Stimulated activated CD4-positive, alpha-beta T cell treated with anti-CD3 and anti-CD28 coated beads, Interleukin-1b, Interleukin-23, amount 100 ng/mL, for 24 hours (primary cell): ENCODE data around the gene MACF1.
"Not testable (repeated sequence)": the region's sequence is repeated elsewhere in the genome, so short reads cannot be mapped to it uniquely, and the experiment has no call there.

ENCODE experiments used
- DNase-seq, 4 experiments: peaks; one replicate each; pipeline ENCODE4 v3.0.0-alpha.2; 2020; ENCODE audit warnings: low read depth in 4 of 4, low spot score in 1 of 4

The MACF1 gene

GRCh38 chr1:39177706-39178105, 26.8 kb upstream of the MACF1 start:
- DNase-seq: no peak

GRCh38 chr1:39178541-39179431, 25.7 kb upstream of the MACF1 start:
- no peak for DNase-seq

GRCh38 chr1:39181311-39181710, 23.2 kb upstream of the MACF1 start:
- DNase-seq: no peak

GRCh38 chr1:39182804-39183203, 21.7 kb upstream of the MACF1 start:
- no peak for DNase-seq

- peak in 3 of 4 experiments; percentile 50 to 77 (median 64) for DNase-seq
Observed at GRCh38 chr1:39183503-39184353, 20.8 kb upstream of the MACF1 start.

GRCh38 chr1:39184354-39184818, 20.1 kb upstream of the MACF1 start:
- no peak for DNase-seq

- no peak for DNase-seq
Observed at GRCh38 chr1:39187275-39188046, 17.0 kb upstream of the MACF1 start.

- DNase-seq: no peak
Observed at GRCh38 chr1:39189592-39190041, 14.9 kb upstream of the MACF1 start.

- no peak for DNase-seq
Observed at GRCh38 chr1:39190096-39190495, 14.4 kb upstream of the MACF1 start.

- no peak for DNase-seq
Observed at GRCh38 chr1:39194398-39195051, 10.0 kb upstream of the MACF1 start.

GRCh38 chr1:39195166-39196111, 9.1 kb upstream of the MACF1 start:
- DNase-seq: no peak

GRCh38 chr1:39196244-39197215, 8.0 kb upstream of the MACF1 start:
- no peak for DNase-seq

- DNase-seq: no peak
Observed at GRCh38 chr1:39199593-39199992, 4.9 kb upstream of the MACF1 start.

GRCh38 chr1:39205102-39205780, 746 bp downstream of the MACF1 start:
- peak in 2 of 4 experiments; percentile 51 to 68 for DNase-seq

- no peak for DNase-seq
Observed at GRCh38 chr1:39205781-39206464, 1.4 kb downstream of the MACF1 start.

GRCh38 chr1:39208360-39208759, 3.9 kb downstream of the MACF1 start:
- DNase-seq: not testable (repeated sequence)

GRCh38 chr1:39210649-39211048, 6.2 kb downstream of the MACF1 start:
- no peak for DNase-seq
